ENCODE data around the gene TNIK.

- TF ChIP-seq ESRRA (IDR thresholded peaks at IDR 0.05; ENCODE audit: low read length) = no peak
- no peak for TF ChIP-seq SKIL (IDR thresholded peaks at IDR 0.05; ENCODE audit: low read depth, poor library complexity, severe bottlenecking)
- no peak for TF ChIP-seq REST (IDR thresholded peaks at IDR 0.05; ENCODE audit: low read depth, low read length)
- TF ChIP-seq IRF4 (IDR thresholded peaks at IDR 0.05; ENCODE audit: low read depth, low read length) = no peak
- no peak for TF ChIP-seq TAF1 (IDR thresholded peaks at IDR 0.05; ENCODE audit: borderline replicate concordance, low read depth, low read length)
- TF ChIP-seq HCFC1 (IDR thresholded peaks at IDR 0.05; ENCODE audit: low read length) = no peak
- no peak for TF ChIP-seq CTCF (IDR thresholded peaks at IDR 0.05 in 2 of 3, conservative IDR thresholded peaks at IDR 0.05 in 1 of 3; ENCODE audit: control insufficient read depth in 2 of 3, extremely low read depth in 1 of 3, insufficient read depth in 1 of 3, low read depth in 3 of 3, low read length in 3 of 3)
- TF ChIP-seq ZNF24 (IDR thresholded peaks at IDR 0.05) = no peak
- no peak for TF ChIP-seq PBX3 (IDR thresholded peaks at IDR 0.05; ENCODE audit: insufficient replicate concordance, low read depth, low read length)
- no peak for TF ChIP-seq POLR2A (IDR thresholded peaks at IDR 0.05; ENCODE audit: low read depth, low read length)
- no peak for TF ChIP-seq NR2C1 (IDR thresholded peaks at IDR 0.05)
- TF ChIP-seq SMC3 (IDR thresholded peaks at IDR 0.05; ENCODE audit: borderline replicate concordance, low read length) = no peak
- TF ChIP-seq NFXL1 (IDR thresholded peaks at IDR 0.05; ENCODE audit: borderline replicate concordance) = no peak
- TF ChIP-seq EZH2 (IDR thresholded peaks at IDR 0.05; ENCODE audit: borderline replicate concordance, control insufficient read depth, low read depth, low read length) = no peak
These were observed 337.3 kb downstream of the TNIK start for GRCh38 chr3:171122861-171123260.

Measured in GM12878 (cell line).